Smooth muscle cell of trachea (primary cell): ENCODE measurements around the gene NRN1. TPM values are rescaled to one million over a fixed set of nuclear protein-coding genes. Genes with fewer than 3 reads are reported as not detected.

ENCODE experiments used
- total RNA-seq: library from RNA; depleted of rRNA; stranded (reverse); fragments of >200 nt; gene quantifications from 2 replicates; pipeline ENCODE4 v1.2.1, GENCODE V29; 2014

Gene NRN1, protein sequence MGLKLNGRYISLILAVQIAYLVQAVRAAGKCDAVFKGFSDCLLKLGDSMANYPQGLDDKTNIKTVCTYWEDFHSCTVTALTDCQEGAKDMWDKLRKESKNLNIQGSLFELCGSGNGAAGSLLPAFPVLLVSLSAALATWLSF
- total RNA-seq: 0.29 and 0.83 TPM in 2 replicates

DNA sequence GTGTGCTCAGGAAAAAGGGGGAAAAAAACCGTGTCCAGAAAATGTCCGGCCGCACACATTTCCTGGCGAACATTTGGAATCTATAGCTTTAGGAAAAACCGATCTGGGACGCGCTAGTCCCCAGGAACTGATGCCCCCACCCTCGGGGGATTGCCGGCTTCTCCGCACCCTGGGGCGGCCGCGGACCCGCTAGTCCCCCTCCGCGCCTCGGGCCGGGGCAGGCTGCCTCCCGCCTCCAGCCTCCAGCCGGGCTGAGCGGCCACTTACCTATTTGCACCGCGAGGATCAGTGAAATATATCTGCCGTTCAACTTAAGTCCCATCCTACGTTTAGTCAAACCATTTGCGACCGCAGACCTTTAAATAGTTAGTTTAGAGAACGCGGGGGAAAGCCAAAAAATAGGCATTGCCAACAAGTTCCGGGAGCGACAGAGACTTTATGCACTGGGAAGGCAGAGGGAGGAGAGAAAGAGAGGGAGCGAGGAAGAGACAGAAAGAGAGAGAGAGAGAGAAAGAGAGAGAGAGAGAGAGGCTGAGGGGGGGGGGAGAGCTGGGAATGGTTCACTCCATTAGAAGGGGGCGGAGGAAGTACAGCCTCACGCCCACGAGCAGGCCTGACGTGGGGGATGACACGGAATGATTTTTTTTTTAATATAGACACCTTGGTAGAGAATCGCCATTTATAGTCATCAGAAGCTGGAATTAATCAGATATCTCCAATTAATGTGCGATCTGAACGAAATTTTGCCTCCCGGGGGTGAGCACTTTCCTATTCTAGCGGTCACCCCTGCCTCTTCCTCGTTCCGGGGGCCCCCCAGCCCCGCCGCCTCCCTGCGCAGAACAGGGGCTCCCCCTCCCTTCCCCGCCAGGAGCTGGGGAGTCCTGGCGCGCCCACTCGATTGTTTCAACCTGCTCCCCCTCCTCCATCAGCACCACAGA lies at the start of gene NRN1:
Gene NRN1 (minus strand): TSS at position 498 of the 938 bp plus-strand sequence. CDS start 176 bp downstream, at position 322.

